Cardiac muscle cell (in vitro differentiated cells and primary cell): Measurements from ENCODE around the gene ZNF143. TPM values are rescaled to one million over a fixed set of nuclear protein-coding genes. Genes with fewer than 3 reads are reported as not detected.

Experiments
- DNase-seq, 2 donors: peaks; one replicate each; pipeline versions ENCODE4 v3.0.0 to v3.0.0-alpha.2; 2010 to 2017; ENCODE audit warnings: low read depth in 1 of 2, low spot score in 1 of 2
- H3K27ac ChIP-seq: fragments of 200-600 bp; sonication (generic); 2 replicates; pipeline ENCODE4 v1.5.1; 2016
- H3K27me3 ChIP-seq: fragments of 200-600 bp; sonication (generic); 2 replicates; pipeline ENCODE4 v1.6.0; 2016; ENCODE audit warnings: control low read depth
- H3K36me3 ChIP-seq: fragments of 200-600 bp; sonication (generic); 2 replicates; pipeline ENCODE4 v1.5.1; 2016; ENCODE audit warnings: control low read depth
- H3K4me1 ChIP-seq: fragments of 200-600 bp; sonication (generic); 2 replicates; pipeline ENCODE4 v1.8.1; 2017; ENCODE audit warnings: low read depth, mild to moderate bottlenecking, mixed run types
- H3K4me3 ChIP-seq: fragments of 200-600 bp; sonication (generic); 2 replicates; pipeline ENCODE4 v1.5.1; 2016; ENCODE audit warnings: mild to moderate bottlenecking
- H3K9me3 ChIP-seq: fragments of 200-600 bp; sonication (generic); 2 replicates; pipeline ENCODE4 v1.5.1; 2017; ENCODE audit warnings: low read depth, mild to moderate bottlenecking, control low read depth
- CTCF ChIP-seq: IDR thresholded peaks from 2 replicates; pipeline ENCODE4 v1.5.1; 2012; ENCODE audit warnings: low read depth, mild to moderate bottlenecking, low read length
- polyA plus RNA-seq: library from polyadenylated mRNA; unstranded; fragments of >200 nt; fragmentation: Nextera tagmentation; extraction: Ambion mirVana; gene quantifications from 2 replicates; pipeline ENCODE4 v1.2.1, GENCODE V29; 2016
- total RNA-seq: library from RNA; depleted of rRNA; stranded (reverse); fragments of >200 nt; gene quantifications from 2 replicates; pipeline ENCODE4 v1.2.3, GENCODE V29; 2016

ZNF143 gene
- total and polyA plus RNA-seq, 2 experiments from 2014 or later = 28.7 to 73.7 TPM

DNA sequence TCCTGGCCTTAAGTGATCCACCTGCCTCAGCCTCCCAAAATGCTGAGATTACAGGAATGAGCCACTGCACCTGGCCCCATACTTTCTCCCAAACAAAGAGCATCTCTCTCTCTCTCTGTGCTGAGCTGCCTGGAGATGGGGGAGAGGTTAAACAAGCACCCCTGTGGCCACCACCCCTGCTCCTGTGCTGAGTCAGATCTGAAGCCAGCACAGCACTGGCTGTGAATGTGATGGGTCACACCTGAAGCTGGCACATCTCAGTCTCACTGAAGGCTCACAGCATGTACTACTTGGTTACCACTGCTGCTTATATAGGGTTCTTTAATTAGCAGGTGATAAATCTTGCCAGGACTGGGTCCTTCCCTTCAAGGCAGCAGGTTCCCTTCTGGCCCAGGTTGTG, 101.9 kb downstream of the ZNF143 start:
- TF ChIP-seq CTCF = no peak
- Histone ChIP-seq H3K4me3 (no peak overlapping the region), H3K4me1 (peaks cover 23% of the 10 kb centered on the region)

GRCh38 chr11:9563196-9563730, 102.5 kb downstream of the ZNF143 start:
- no peak overlapping the region for H3K27ac ChIP-seq
- no peak overlapping the region for H3K4me3 ChIP-seq
- no peaks in the 10 kb centered on the region for H3K27me3 ChIP-seq
- no peak for TF ChIP-seq CTCF
- no peaks in the 10 kb centered on the region for H3K36me3 ChIP-seq
- H3K4me1 ChIP-seq = peaks cover 24% of the 10 kb centered on the region
- H3K9me3 ChIP-seq = no peaks in the 10 kb centered on the region
- DNase-seq = no peak

More for the DNA sequence above, 101.9 kb downstream of the ZNF143 start:
- DNase-seq = no peak
- no peak overlapping the region for H3K27ac ChIP-seq
- no peaks in the 10 kb centered on the region for H3K27me3 ChIP-seq
- no peaks in the 10 kb centered on the region for H3K9me3 ChIP-seq
- H3K36me3 ChIP-seq = no peaks in the 10 kb centered on the region

- DNase-seq = peak; percentile 35 to 100
- no peaks in the 10 kb centered on the region for H3K36me3 ChIP-seq
- H3K27ac ChIP-seq = peak overlapping the region; percentile 98
- H3K4me3 ChIP-seq = no peak overlapping the region
- no peak for TF ChIP-seq CTCF
- no peaks in the 10 kb centered on the region for H3K9me3 ChIP-seq
- H3K27me3 ChIP-seq = no peaks in the 10 kb centered on the region
- H3K4me1 ChIP-seq = peaks cover 35% of the 10 kb centered on the region
Observed at GRCh38 chr11:9565822-9566560, 105.2 kb downstream of the ZNF143 start.

DNA sequence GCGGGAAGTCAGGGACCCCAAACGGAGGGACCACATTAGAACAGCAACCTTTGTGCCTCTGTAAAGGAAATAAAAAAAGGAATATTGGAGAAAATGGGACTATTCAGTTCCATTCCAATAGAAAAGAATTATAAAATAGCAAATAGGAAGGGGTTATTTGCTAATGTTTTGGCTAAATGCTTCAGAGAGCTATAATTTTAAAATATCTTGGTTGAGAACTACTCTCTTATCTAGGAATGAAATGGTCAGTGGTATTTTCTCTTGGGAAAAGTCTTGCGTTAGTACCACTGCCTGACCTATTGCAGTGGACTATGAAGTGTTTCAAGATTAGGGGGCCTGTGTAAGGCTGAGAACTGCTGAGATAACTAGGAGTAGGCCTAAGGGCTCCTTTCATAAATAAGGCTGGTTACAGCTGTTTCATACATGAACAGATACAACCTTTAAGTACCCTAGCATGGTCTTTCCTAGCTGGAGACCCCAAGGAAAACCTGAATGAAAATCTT, 105.8 kb downstream of the ZNF143 start:
- TF ChIP-seq CTCF = no peak
- Histone ChIP-seq H3K36me3 (no peaks in the 10 kb centered on the region), H3K27me3 (no peaks in the 10 kb centered on the region), H3K9me3 (no peaks in the 10 kb centered on the region), H3K4me1 (peaks cover 35% of the 10 kb centered on the region), H3K27ac (peak overlapping the region; percentile 98), H3K4me3 (no peak overlapping the region)
- peak; percentile 78 to 97 for DNase-seq

DNA sequence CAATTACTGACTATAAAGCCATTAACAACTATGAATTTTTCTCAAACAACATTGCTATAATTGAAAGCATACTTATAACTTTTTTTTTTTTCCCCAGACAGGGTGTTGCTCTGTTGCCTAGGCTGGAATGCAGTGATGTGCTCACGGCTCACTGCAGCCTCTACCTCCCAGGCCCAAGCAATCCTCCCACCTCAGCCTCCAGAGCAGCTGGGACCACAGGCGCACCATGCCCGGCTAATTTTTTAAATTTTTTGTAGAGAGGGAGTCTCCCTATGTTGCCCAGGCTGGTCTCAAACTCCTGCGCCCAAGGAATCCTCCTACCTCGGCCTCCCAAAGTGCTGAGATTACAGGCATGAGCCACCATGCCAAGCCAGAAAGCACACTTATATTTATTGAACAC, 106.6 kb downstream of the ZNF143 start:
- Histone ChIP-seq H3K4me1 (peaks cover 35% of the 10 kb centered on the region), H3K4me3 (no peak overlapping the region), H3K27ac (peak overlapping the region; percentile 98), H3K27me3 (no peaks in the 10 kb centered on the region), H3K9me3 (no peaks in the 10 kb centered on the region), H3K36me3 (no peaks in the 10 kb centered on the region)
- TF ChIP-seq CTCF = no peak
- no peak for DNase-seq
